ENCODE results near the gene NDST3.

Gene NDST3

DNA sequence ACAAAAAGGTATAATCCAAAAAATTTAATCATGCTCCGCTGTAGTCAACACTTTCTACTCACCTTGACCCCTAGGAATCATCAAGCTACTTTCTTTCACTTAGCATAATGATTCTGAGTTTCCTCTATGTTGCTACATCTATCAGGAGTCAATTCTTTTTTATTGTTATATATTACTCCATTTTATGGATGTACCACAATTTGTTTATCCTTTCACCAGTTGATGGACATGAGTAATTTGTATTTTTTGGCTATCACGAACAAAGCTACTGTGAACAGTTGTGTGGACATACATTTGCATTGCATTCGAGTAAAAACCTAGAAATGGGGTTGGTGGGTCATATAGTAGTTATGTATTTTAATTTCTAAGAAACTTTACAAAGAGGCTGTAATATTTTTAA is 215.6 kb downstream of the NDST3 start:
- Histone ChIP-seq H3K79me2 (ENCODE audit: control insufficient read depth, low read length) (no peaks in the 10 kb centered on the region), H3K4me2 (ENCODE audit: low read length) (no peak overlapping the region), H3K36me3 (ENCODE audit: control insufficient read depth, low read length) (no peaks in the 10 kb centered on the region), H3K27me3 (ENCODE audit: control insufficient read depth, low read length) (no peaks in the 10 kb centered on the region), H3K9me3 (ENCODE audit: control insufficient read depth, insufficient read depth, low read length) (no peaks in the 10 kb centered on the region), H3K4me1 (ENCODE audit: control insufficient read depth, low read length) (no peaks in the 10 kb centered on the region), H4K20me1 (ENCODE audit: control insufficient read depth, insufficient read depth, low read depth, low read length) (no peaks in the 10 kb centered on the region), H3K4me3 (ENCODE audit: low read length) (no peak overlapping the region), H3F3A (ENCODE audit: control insufficient read depth, insufficient read depth) (no peaks in the 10 kb centered on the region), H3K9me2 (replicated peaks; ENCODE audit: control insufficient read depth, low read length) (no peaks in the 10 kb centered on the region), H3K27ac (ENCODE audit: low read depth, low read length) (no peak overlapping the region)
- TF ChIP-seq, protein P1, sequence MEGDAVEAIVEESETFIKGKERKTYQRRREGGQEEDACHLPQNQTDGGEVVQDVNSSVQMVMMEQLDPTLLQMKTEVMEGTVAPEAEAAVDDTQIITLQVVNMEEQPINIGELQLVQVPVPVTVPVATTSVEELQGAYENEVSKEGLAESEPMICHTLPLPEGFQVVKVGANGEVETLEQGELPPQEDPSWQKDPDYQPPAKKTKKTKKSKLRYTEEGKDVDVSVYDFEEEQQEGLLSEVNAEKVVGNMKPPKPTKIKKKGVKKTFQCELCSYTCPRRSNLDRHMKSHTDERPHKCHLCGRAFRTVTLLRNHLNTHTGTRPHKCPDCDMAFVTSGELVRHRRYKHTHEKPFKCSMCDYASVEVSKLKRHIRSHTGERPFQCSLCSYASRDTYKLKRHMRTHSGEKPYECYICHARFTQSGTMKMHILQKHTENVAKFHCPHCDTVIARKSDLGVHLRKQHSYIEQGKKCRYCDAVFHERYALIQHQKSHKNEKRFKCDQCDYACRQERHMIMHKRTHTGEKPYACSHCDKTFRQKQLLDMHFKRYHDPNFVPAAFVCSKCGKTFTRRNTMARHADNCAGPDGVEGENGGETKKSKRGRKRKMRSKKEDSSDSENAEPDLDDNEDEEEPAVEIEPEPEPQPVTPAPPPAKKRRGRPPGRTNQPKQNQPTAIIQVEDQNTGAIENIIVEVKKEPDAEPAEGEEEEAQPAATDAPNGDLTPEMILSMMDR (IDR thresholded peaks at IDR 0.05; ENCODE audit: low read depth, low read length, poor library complexity, severe bottlenecking) = no peak
- TF ChIP-seq EZH2phosphoT487 (IDR thresholded peaks at IDR 0.05; ENCODE audit: borderline replicate concordance, low read length) = no peak

DNA sequence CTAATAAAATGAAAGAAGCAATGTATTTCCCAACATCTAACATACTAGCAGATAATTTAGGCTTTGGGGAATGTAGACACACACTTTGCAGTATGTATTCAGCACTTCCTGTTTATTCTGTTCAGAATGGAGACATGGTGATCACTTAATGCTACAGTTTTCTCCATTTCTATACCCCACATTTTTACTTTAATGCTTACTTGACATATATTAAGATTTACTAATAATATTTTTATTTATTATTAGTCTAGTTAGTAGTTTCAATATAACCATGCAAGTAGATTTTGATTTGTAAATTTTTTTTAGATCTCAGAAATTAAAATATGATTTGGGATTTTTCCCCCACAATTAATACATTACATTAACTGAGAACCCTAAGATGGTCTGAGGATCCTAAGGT is 220.1 kb downstream of the NDST3 start:
- no peak overlapping the region for H3K4me3 ChIP-seq (ENCODE audit: low read length)
- H4K20me1 ChIP-seq (ENCODE audit: control insufficient read depth, insufficient read depth, low read depth, low read length) = no peaks in the 10 kb centered on the region
- no peak overlapping the region for H3K4me2 ChIP-seq (ENCODE audit: low read length)
- no peak overlapping the region for H3K27ac ChIP-seq (ENCODE audit: low read depth, low read length)
- no peaks in the 10 kb centered on the region for H3F3A ChIP-seq (ENCODE audit: control insufficient read depth, insufficient read depth)
- H3K9me3 ChIP-seq (ENCODE audit: control insufficient read depth, insufficient read depth, low read length) = no peaks in the 10 kb centered on the region
- no peaks in the 10 kb centered on the region for H3K79me2 ChIP-seq (ENCODE audit: control insufficient read depth, low read length)
- no peak for TF ChIP-seq EZH2phosphoT487 (IDR thresholded peaks at IDR 0.05; ENCODE audit: borderline replicate concordance, low read length)
- TF ChIP-seq, protein P1 (IDR thresholded peaks at IDR 0.05; ENCODE audit: low read depth, low read length, poor library complexity, severe bottlenecking) = no peak
- H3K36me3 ChIP-seq (ENCODE audit: control insufficient read depth, low read length) = no peaks in the 10 kb centered on the region
- H3K27me3 ChIP-seq (ENCODE audit: control insufficient read depth, low read length) = no peaks in the 10 kb centered on the region
- no peaks in the 10 kb centered on the region for H3K9me2 ChIP-seq (replicated peaks; ENCODE audit: control insufficient read depth, low read length)
- no peaks in the 10 kb centered on the region for H3K4me1 ChIP-seq (ENCODE audit: control insufficient read depth, low read length)

DNA sequence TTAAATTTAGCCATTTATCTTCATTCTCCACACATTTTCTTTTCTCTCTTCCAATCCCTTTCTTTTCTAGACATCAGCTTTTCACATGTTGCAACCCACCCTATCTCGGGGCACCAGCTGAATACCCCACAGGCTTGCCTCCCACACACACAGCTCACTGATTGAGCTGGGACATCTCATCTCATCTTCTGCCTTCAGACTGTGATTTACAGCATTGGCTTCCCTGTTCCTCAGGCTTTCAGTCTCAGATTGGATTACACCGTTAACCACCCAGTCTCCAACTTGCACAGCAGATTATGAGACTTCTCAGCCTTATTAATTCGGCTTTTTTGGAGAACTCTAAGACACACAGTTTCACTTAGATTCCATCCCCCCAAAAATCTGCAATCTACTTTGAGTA is 224.8 kb downstream of the NDST3 start:
- H3K36me3 ChIP-seq (ENCODE audit: control insufficient read depth, low read length) = no peaks in the 10 kb centered on the region
- no peaks in the 10 kb centered on the region for H3K79me2 ChIP-seq (ENCODE audit: control insufficient read depth, low read length)
- no peaks in the 10 kb centered on the region for H3K9me2 ChIP-seq (replicated peaks; ENCODE audit: control insufficient read depth, low read length)
- H3K27me3 ChIP-seq (ENCODE audit: control insufficient read depth, low read length) = no peaks in the 10 kb centered on the region
- no peak overlapping the region for H3K4me2 ChIP-seq (ENCODE audit: low read length)
- H3K4me3 ChIP-seq (ENCODE audit: low read length) = no peak overlapping the region
- TF ChIP-seq EZH2phosphoT487 (IDR thresholded peaks at IDR 0.05; ENCODE audit: borderline replicate concordance, low read length) = no peak
- TF ChIP-seq, protein P1 (IDR thresholded peaks at IDR 0.05; ENCODE audit: low read depth, low read length, poor library complexity, severe bottlenecking) = no peak
- H3K4me1 ChIP-seq (ENCODE audit: control insufficient read depth, low read length) = no peaks in the 10 kb centered on the region
- no peaks in the 10 kb centered on the region for H4K20me1 ChIP-seq (ENCODE audit: control insufficient read depth, insufficient read depth, low read depth, low read length)
- H3F3A ChIP-seq (ENCODE audit: control insufficient read depth, insufficient read depth) = no peaks in the 10 kb centered on the region
- H3K9me3 ChIP-seq (ENCODE audit: control insufficient read depth, insufficient read depth, low read length) = no peaks in the 10 kb centered on the region
- no peak overlapping the region for H3K27ac ChIP-seq (ENCODE audit: low read depth, low read length)

DNA sequence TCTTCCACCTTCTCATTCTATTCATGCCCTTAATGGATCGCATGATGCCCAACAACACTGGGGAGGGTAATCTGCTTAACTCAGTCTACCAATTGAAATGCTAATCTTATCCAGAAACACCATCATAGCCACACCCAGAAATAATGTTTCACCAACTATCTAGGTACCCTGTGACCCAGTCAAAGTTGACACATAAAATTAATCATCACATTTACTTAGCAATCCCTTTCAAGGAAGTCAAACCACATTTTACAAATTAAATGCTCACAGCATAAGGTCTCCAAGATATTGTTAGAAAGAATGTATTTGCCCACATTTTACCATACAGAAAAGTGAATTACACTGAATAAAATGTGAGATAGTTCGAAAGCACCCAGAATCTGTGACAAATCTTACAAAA is 226.0 kb downstream of the NDST3 start:
- Histone ChIP-seq H3K27me3 (ENCODE audit: control insufficient read depth, low read length) (no peaks in the 10 kb centered on the region), H3K27ac (ENCODE audit: low read depth, low read length) (no peak overlapping the region), H3K4me3 (ENCODE audit: low read length) (no peak overlapping the region), H3K79me2 (ENCODE audit: control insufficient read depth, low read length) (no peaks in the 10 kb centered on the region), H3K9me3 (ENCODE audit: control insufficient read depth, insufficient read depth, low read length) (no peaks in the 10 kb centered on the region), H3K4me2 (ENCODE audit: low read length) (no peak overlapping the region), H4K20me1 (ENCODE audit: control insufficient read depth, insufficient read depth, low read depth, low read length) (no peaks in the 10 kb centered on the region), H3K4me1 (ENCODE audit: control insufficient read depth, low read length) (no peaks in the 10 kb centered on the region), H3K9me2 (replicated peaks; ENCODE audit: control insufficient read depth, low read length) (no peaks in the 10 kb centered on the region), H3F3A (ENCODE audit: control insufficient read depth, insufficient read depth) (no peaks in the 10 kb centered on the region), H3K36me3 (ENCODE audit: control insufficient read depth, low read length) (no peaks in the 10 kb centered on the region)
- no peak for TF ChIP-seq EZH2phosphoT487 (IDR thresholded peaks at IDR 0.05; ENCODE audit: borderline replicate concordance, low read length)
- TF ChIP-seq, protein P1 (IDR thresholded peaks at IDR 0.05; ENCODE audit: low read depth, low read length, poor library complexity, severe bottlenecking) = no peak
